Panc1 (cell line): ENCODE data around the gene NADSYN1. TPM values are rescaled to one million over a fixed set of nuclear protein-coding genes. Genes with fewer than 3 reads are reported as not detected.

Experiments
- ATAC-seq: fragments of 200-7000 bp; cut with Tn5 transposase; 2 replicates; pipeline ENCODE4 v1.9.1; 2020; ENCODE audit warnings: mild to moderate bottlenecking, moderate library complexity
- BruUV-seq: library from RNA; stranded (reverse); fragments of 400-500 nt; replicated peaks from 2 replicates; lab custom pipeline; 2021; lab: Mats Ljungman, UMichigan
- CTCF ChIA-PET: fragments of 300-600 bp; sonication (Branson Sonifier 250); formaldehyde crosslinking; loops from one replicate; lab custom pipeline; 2022; ENCODE audit warnings: antibody characterized with exemption; lab: Charles Lee
- POLR2A ChIA-PET: fragments of 300-600 bp; sonication (Branson Sonifier 250); formaldehyde crosslinking; loops from one replicate; lab custom pipeline; 2022; ENCODE audit warnings: antibody characterized with exemption; lab: Charles Lee
- DNase-seq: peaks from one replicate; pipeline ENCODE4 v3.0.0-alpha.2; 2010; ENCODE audit warnings: low read depth, low spot score
- H3K27ac ChIP-seq: 2 replicates; pipeline ENCODE4 v1.5.1; 2011; ENCODE audit warnings: mild to moderate bottlenecking, low read length, inconsistent platforms
- H3K27me3 ChIP-seq: fragments of 200-500 bp; sonication (Bioruptor generic); 2 replicates; pipeline ENCODE4 v1.6.0; 2014; ENCODE audit warnings: low read length, inconsistent platforms; ENCODE audit not compliant: control insufficient read depth, insufficient read depth
- H3K36me3 ChIP-seq: fragments of 200-500 bp; sonication (Bioruptor generic); 2 replicates; pipeline ENCODE4 v1.5.1; 2014; ENCODE audit warnings: inconsistent platforms, mild to moderate bottlenecking, low read length, moderate library complexity; ENCODE audit not compliant: control insufficient read depth, insufficient read depth
- H3K4me1 ChIP-seq: 2 replicates; pipeline ENCODE4 v1.5.1; 2011; ENCODE audit warnings: inconsistent platforms, mild to moderate bottlenecking, low read length, moderate library complexity; ENCODE audit not compliant: control insufficient read depth, insufficient read depth
- H3K4me3 ChIP-seq, 2 experiments: 2 replicates each; pipeline ENCODE4 v1.5.1; 2011 to 2012; ENCODE audit warnings: low read depth in 2 of 2, low read length in 2 of 2, mild to moderate bottlenecking in 2 of 2, inconsistent platforms in 1 of 2, moderate library complexity in 1 of 2
- H3K9me3 ChIP-seq: fragments of 200-500 bp; sonication (Bioruptor generic); 2 replicates; pipeline ENCODE4 v1.5.1; 2014; ENCODE audit warnings: low read depth, mild to moderate bottlenecking, inconsistent platforms, low read length, moderate library complexity; ENCODE audit not compliant: control insufficient read depth, insufficient read depth
- POLR2AphosphoS5 ChIP-seq: IDR thresholded peaks from 2 replicates; pipeline ENCODE4 v1.6.1; 2012; ENCODE audit warnings: mild to moderate bottlenecking, low read depth, low read length, moderate library complexity
- SIN3A ChIP-seq: IDR thresholded peaks from 2 replicates; pipeline ENCODE4 v1.6.1; 2012; ENCODE audit warnings: low read depth, mild to moderate bottlenecking, low read length, moderate library complexity, borderline replicate concordance; ENCODE audit not compliant: insufficient read depth
- TCF7L2 ChIP-seq: IDR thresholded peaks from 2 replicates; pipeline ENCODE4 v1.6.1; 2011; ENCODE audit warnings: mild to moderate bottlenecking, low read depth, low read length, inconsistent platforms
- in situ Hi-C: cut with HindIII; loops from 2 replicates; pipeline ENCODE4 v1.10.0; 2016; ENCODE audit warnings: low sequenced_read_pairs, low pct_unique_long_range_greater_than_20kb
- intact Hi-C: fragments of 100-400 bp; cut with micrococcal nuclease; formaldehyde crosslinking; loops from one replicate; pipeline ENCODE4 v1.10.0; 2022; ENCODE audit not compliant: unreplicated experiment
- total RNA-seq: library from RNA; stranded (reverse); gene quantifications from one replicate; pipeline ENCODE4 v1.2.1, GENCODE V29; 2021; ENCODE audit not compliant: unreplicated experiment
- TF ChIP-seq, protein P1 (sequence below): fragments of 450-650 bp; IDR thresholded peaks from 2 replicates; pipeline ENCODE4 v1.5.1; 2017; ENCODE audit warnings: mild to moderate bottlenecking
- TF ChIP-seq, protein P2 (sequence below), 2 experiments: IDR thresholded peaks; 2 replicates each; pipeline ENCODE4 v1.6.1; 2011 to 2012; ENCODE audit warnings: low read depth in 2 of 2, control low read depth in 1 of 2, low read length in 1 of 2, mild to moderate bottlenecking in 1 of 2, moderate library complexity in 1 of 2; ENCODE audit not compliant: insufficient read depth in 1 of 2

Gene NADSYN1
- total RNA-seq, 1 experiment from 2014 or later, result 76.1 TPM

GRCh38 chr11:71548120-71548519, 95.1 kb downstream of the NADSYN1 start, which contains the start of gene KRTAP5-9:
Gene KRTAP5-9 (plus strand): TSS chr11:71548420. CDS start chr11:71548658, 238 bp downstream.
- POLR2A ChIA-PET, result no interaction called here
- in situ Hi-C loops, result no loop called here
- Histone ChIP-seq H3K27me3 (peaks cover 9% of the 10 kb centered on the region; the same call in 1 of the 2 replicates), H3K36me3 (no peaks in the 10 kb centered on the region), H3K27ac (no peak within 1 kb of the TSS), H3K4me1 (no peaks in the 10 kb centered on the region), H3K4me3 (no peak within 1 kb of the TSS), H3K9me3 (no peaks in the 10 kb centered on the region)
- CTCF ChIA-PET, result interaction anchor here (0.5 to 1.0 kb wide), 2 partner anchors 32 to 300 kb away, joined by 3 to 4 read pairs; no protein-coding TSS in a partner anchor
- TF ChIP-seq, protein P1, sequence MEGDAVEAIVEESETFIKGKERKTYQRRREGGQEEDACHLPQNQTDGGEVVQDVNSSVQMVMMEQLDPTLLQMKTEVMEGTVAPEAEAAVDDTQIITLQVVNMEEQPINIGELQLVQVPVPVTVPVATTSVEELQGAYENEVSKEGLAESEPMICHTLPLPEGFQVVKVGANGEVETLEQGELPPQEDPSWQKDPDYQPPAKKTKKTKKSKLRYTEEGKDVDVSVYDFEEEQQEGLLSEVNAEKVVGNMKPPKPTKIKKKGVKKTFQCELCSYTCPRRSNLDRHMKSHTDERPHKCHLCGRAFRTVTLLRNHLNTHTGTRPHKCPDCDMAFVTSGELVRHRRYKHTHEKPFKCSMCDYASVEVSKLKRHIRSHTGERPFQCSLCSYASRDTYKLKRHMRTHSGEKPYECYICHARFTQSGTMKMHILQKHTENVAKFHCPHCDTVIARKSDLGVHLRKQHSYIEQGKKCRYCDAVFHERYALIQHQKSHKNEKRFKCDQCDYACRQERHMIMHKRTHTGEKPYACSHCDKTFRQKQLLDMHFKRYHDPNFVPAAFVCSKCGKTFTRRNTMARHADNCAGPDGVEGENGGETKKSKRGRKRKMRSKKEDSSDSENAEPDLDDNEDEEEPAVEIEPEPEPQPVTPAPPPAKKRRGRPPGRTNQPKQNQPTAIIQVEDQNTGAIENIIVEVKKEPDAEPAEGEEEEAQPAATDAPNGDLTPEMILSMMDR, result no peak
- TF ChIP-seq POLR2AphosphoS5 (no peak), SIN3A (no peak), TCF7L2 (no peak)
- TF ChIP-seq, protein P2, sequence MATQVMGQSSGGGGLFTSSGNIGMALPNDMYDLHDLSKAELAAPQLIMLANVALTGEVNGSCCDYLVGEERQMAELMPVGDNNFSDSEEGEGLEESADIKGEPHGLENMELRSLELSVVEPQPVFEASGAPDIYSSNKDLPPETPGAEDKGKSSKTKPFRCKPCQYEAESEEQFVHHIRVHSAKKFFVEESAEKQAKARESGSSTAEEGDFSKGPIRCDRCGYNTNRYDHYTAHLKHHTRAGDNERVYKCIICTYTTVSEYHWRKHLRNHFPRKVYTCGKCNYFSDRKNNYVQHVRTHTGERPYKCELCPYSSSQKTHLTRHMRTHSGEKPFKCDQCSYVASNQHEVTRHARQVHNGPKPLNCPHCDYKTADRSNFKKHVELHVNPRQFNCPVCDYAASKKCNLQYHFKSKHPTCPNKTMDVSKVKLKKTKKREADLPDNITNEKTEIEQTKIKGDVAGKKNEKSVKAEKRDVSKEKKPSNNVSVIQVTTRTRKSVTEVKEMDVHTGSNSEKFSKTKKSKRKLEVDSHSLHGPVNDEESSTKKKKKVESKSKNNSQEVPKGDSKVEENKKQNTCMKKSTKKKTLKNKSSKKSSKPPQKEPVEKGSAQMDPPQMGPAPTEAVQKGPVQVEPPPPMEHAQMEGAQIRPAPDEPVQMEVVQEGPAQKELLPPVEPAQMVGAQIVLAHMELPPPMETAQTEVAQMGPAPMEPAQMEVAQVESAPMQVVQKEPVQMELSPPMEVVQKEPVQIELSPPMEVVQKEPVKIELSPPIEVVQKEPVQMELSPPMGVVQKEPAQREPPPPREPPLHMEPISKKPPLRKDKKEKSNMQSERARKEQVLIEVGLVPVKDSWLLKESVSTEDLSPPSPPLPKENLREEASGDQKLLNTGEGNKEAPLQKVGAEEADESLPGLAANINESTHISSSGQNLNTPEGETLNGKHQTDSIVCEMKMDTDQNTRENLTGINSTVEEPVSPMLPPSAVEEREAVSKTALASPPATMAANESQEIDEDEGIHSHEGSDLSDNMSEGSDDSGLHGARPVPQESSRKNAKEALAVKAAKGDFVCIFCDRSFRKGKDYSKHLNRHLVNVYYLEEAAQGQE (IDR thresholded peaks at IDR 0.05; ENCODE audit: insufficient read depth in 1 of 2, low read depth in 2 of 2, low read length in 1 of 2), result no peak
- intact Hi-C loops, result no loop called here
- DNase-seq (no peak), ATAC-seq (no peak)
- no TSS peak for BruUV-seq

DNA sequence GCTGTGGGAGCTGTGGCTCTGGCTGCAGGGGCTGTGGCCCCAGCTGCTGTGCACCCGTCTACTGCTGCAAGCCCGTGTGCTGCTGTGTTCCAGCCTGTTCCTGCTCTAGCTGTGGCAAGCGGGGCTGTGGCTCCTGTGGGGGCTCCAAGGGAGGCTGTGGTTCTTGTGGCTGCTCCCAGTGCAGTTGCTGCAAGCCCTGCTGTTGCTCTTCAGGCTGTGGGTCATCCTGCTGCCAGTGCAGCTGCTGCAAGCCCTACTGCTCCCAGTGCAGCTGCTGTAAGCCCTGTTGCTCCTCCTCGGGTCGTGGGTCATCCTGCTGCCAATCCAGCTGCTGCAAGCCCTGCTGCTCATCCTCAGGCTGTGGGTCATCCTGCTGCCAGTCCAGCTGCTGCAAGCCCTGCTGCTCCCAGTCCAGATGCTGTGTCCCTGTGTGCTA, 95.7 kb downstream of the NADSYN1 start:
- Histone ChIP-seq H3K4me1 (no peaks in the 10 kb centered on the region), H3K27me3 (peaks cover 9% of the 10 kb centered on the region; the same call in 1 of the 2 replicates), H3K9me3 (no peaks in the 10 kb centered on the region), H3K4me3 (no peak overlapping the region), H3K27ac (no peak overlapping the region), H3K36me3 (no peaks in the 10 kb centered on the region)
- ChIA-PET POLR2A (no interaction called here), CTCF (interaction anchor here (1.0 kb wide), 1 partner anchor 31 kb away, joined by 3 read pairs; no protein-coding TSS in a partner anchor)
- no peak for ATAC-seq
- no peak for TF ChIP-seq POLR2AphosphoS5
- no peak for TF ChIP-seq SIN3A
- TF ChIP-seq, protein P1, result no peak
- TF ChIP-seq, protein P2 (IDR thresholded peaks at IDR 0.05; ENCODE audit: insufficient read depth in 1 of 2, low read depth in 2 of 2, low read length in 1 of 2), result no peak
- BruUV-seq, result no TSS peak
- in situ Hi-C loops (no loop called here), intact Hi-C loops (no loop called here)
- no peak for DNase-seq
